ENCODE results near the gene SRRM2. TPM values are rescaled to one million over a fixed set of nuclear protein-coding genes. Genes with fewer than 3 reads are reported as not detected.

The SRRM2 gene
- polyA plus RNA-seq, 1 donor (not counting 4 experiments of a cell fraction or from before 2014, with no cell fraction given): 101 TPM

DNA sequence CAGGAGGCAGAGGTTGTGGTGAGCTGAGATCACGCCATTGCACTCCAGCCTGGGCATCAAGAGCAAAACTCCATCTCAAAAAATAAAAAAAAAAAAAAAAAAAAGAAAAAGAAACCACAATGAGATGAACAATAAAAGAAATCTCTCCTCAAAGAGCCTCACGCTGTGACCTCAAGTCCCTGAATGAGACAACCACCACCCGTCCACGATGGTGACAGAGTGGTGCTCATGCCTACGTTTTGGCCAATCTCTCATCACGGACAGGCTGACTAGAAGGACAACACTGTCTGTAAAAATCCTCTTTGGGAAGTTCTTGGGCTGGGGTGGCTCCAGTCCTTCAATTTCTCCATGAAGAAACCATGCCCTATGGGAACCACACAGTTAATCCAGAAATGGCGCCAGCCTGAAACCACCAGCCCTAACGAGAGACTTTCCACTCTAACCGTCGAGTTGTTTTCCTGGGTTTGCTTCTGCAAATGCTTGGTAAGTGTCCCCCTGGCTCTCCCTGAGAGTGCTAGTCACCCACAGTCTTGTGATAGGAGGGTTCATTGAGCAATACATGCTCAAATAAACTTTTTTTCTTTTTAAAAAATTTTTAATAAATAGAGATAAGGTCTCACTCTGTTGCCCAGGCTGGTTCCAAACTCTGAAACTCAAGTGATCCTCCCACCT is 17.5 kb upstream of the SRRM2 start:
- no peaks in the 10 kb centered on the region for H4K20me1 ChIP-seq (ENCODE audit: control insufficient read depth, extremely low read depth, insufficient read depth, low read length)
- H3K27me3 ChIP-seq (ENCODE audit: control insufficient read depth, extremely low read depth, insufficient read depth, low read length): no peaks in the 10 kb centered on the region

DNA sequence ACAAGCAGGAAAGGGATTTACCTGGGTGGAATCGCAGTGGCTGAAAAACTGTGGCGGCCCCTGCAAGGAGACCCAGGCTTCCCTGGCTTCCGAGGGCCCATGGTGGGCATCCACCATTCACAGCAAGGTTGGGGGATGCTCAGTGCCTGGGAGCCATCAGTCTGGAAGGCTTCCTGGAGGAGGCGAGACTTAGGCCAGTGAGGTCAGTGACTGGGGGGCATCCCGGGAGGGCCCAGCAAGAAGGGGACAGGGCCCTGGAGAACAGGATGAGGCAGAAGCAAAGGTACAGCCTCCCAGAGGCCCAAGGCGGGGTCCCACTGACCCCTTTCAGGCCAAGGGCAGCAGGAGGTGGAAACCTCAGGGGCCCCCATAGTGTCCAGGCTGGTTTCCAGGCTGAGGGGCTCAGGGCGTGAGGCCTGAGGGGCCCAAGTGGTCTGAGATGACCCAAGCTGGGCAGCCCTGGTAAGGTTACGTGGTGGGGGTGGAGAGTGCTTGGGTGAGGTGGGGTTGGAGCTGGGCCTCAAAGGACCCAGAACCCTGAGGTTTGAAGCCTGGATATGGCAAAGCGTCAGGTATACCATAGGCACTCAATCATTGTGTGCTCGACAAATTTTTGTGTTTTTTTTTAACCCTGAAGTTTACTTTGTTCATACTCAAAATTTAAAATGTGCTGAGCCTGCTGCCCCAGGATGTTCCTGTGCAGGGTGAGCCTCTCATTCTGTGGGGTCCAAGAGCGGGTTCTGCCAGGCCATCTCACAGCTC is 15.8 kb upstream of the SRRM2 start:
- no peaks in the 10 kb centered on the region for H3K9me1 ChIP-seq (ENCODE audit: control insufficient read depth, extremely low read depth, insufficient read depth, low read length)
- H3K79me2 ChIP-seq (ENCODE audit: control insufficient read depth, insufficient read depth, low read length): no peaks in the 10 kb centered on the region
- H3K27me3 ChIP-seq (ENCODE audit: control insufficient read depth, extremely low read depth, insufficient read depth, low read length): no peaks in the 10 kb centered on the region
- dilution Hi-C loops (cut with MboI; ENCODE audit: extremely low pct_ligation_motif_present, low sequenced_read_pairs): no loop called here
- no peak overlapping the region for H3K9ac ChIP-seq (ENCODE audit: control insufficient read depth, extremely low read depth, insufficient read depth, low read length)
- no peak overlapping the region for H3K4me2 ChIP-seq (ENCODE audit: control insufficient read depth, extremely low read depth, insufficient read depth, low read depth, low read length)
- TF ChIP-seq, protein P1, sequence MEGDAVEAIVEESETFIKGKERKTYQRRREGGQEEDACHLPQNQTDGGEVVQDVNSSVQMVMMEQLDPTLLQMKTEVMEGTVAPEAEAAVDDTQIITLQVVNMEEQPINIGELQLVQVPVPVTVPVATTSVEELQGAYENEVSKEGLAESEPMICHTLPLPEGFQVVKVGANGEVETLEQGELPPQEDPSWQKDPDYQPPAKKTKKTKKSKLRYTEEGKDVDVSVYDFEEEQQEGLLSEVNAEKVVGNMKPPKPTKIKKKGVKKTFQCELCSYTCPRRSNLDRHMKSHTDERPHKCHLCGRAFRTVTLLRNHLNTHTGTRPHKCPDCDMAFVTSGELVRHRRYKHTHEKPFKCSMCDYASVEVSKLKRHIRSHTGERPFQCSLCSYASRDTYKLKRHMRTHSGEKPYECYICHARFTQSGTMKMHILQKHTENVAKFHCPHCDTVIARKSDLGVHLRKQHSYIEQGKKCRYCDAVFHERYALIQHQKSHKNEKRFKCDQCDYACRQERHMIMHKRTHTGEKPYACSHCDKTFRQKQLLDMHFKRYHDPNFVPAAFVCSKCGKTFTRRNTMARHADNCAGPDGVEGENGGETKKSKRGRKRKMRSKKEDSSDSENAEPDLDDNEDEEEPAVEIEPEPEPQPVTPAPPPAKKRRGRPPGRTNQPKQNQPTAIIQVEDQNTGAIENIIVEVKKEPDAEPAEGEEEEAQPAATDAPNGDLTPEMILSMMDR (optimal IDR thresholded peaks at IDR 0.05 in 1 of 3, IDR thresholded peaks at IDR 0.05 in 1 of 3, conservative IDR thresholded peaks at IDR 0.05 in 1 of 3; ENCODE audit: extremely low read depth in 1 of 3, insufficient read depth in 2 of 3, low read length in 3 of 3): no peak
- TF ChIP-seq EZH2 (IDR thresholded peaks at IDR 0.05; ENCODE audit: low read length): no peak
- no peaks in the 10 kb centered on the region for H4K20me1 ChIP-seq (ENCODE audit: control insufficient read depth, extremely low read depth, insufficient read depth, low read length)
- H2AFZ ChIP-seq (ENCODE audit: control insufficient read depth, low read length): no peak overlapping the region
- no peaks in the 10 kb centered on the region for H3K9me3 ChIP-seq (ENCODE audit: control insufficient read depth, low read depth, low read length)
- no peak for FAIRE-seq
- H3K4me3 ChIP-seq (ENCODE audit: control insufficient read depth in 2 of 3, extremely low read depth in 1 of 3, insufficient read depth in 2 of 3, low read depth in 1 of 3, low read length in 3 of 3): no peak overlapping the region
- no peak for DNase-seq (ENCODE audit: low read depth, low spot score)
- H3K4me1 ChIP-seq (ENCODE audit: control insufficient read depth, extremely low read depth, insufficient read depth, low read length): peaks cover 3% of the 10 kb centered on the region
- no peak overlapping the region for H3K27ac ChIP-seq (ENCODE audit: control insufficient read depth, insufficient read depth, low read length)
- no peaks in the 10 kb centered on the region for H3K36me3 ChIP-seq (ENCODE audit: control insufficient read depth in 2 of 2, extremely low read depth in 1 of 2, insufficient read depth in 2 of 2, low read length in 2 of 2)

More for the DNA sequence above, 17.5 kb upstream of the SRRM2 start:
- no peak overlapping the region for H3K9ac ChIP-seq (ENCODE audit: control insufficient read depth, extremely low read depth, insufficient read depth, low read length)
- H3K4me1 ChIP-seq (ENCODE audit: control insufficient read depth, extremely low read depth, insufficient read depth, low read length): peaks cover 3% of the 10 kb centered on the region
- no peaks in the 10 kb centered on the region for H3K36me3 ChIP-seq (ENCODE audit: control insufficient read depth in 2 of 2, extremely low read depth in 1 of 2, insufficient read depth in 2 of 2, low read length in 2 of 2)
- H3K9me3 ChIP-seq (ENCODE audit: control insufficient read depth, low read depth, low read length): no peaks in the 10 kb centered on the region
- H3K9me1 ChIP-seq (ENCODE audit: control insufficient read depth, extremely low read depth, insufficient read depth, low read length): no peaks in the 10 kb centered on the region
- TF ChIP-seq EZH2 (IDR thresholded peaks at IDR 0.05; ENCODE audit: low read length): no peak
- TF ChIP-seq, protein P1 (optimal IDR thresholded peaks at IDR 0.05 in 1 of 3, IDR thresholded peaks at IDR 0.05 in 1 of 3, conservative IDR thresholded peaks at IDR 0.05 in 1 of 3; ENCODE audit: extremely low read depth in 1 of 3, insufficient read depth in 2 of 3, low read length in 3 of 3): no peak
- H3K4me3 ChIP-seq (ENCODE audit: control insufficient read depth in 2 of 3, extremely low read depth in 1 of 3, insufficient read depth in 2 of 3, low read depth in 1 of 3, low read length in 3 of 3): no peak overlapping the region
- no peak overlapping the region for H3K4me2 ChIP-seq (ENCODE audit: control insufficient read depth, extremely low read depth, insufficient read depth, low read depth, low read length)
- H3K79me2 ChIP-seq (ENCODE audit: control insufficient read depth, insufficient read depth, low read length): no peaks in the 10 kb centered on the region
- DNase-seq (ENCODE audit: low read depth, low spot score) (no peak), FAIRE-seq (no peak)
- dilution Hi-C loops (cut with MboI; ENCODE audit: extremely low pct_ligation_motif_present, low sequenced_read_pairs): no loop called here
- no peak overlapping the region for H2AFZ ChIP-seq (ENCODE audit: control insufficient read depth, low read length)
- H3K27ac ChIP-seq (ENCODE audit: control insufficient read depth, insufficient read depth, low read length): no peak overlapping the region

Data from keratinocyte (primary cell).